ENCODE data around the gene RERGL.
"Not testable (repeated sequence)": the region's sequence is repeated elsewhere in the genome, so short reads cannot be mapped to it uniquely, and the experiment has no call there.

RERGL gene

DNA sequence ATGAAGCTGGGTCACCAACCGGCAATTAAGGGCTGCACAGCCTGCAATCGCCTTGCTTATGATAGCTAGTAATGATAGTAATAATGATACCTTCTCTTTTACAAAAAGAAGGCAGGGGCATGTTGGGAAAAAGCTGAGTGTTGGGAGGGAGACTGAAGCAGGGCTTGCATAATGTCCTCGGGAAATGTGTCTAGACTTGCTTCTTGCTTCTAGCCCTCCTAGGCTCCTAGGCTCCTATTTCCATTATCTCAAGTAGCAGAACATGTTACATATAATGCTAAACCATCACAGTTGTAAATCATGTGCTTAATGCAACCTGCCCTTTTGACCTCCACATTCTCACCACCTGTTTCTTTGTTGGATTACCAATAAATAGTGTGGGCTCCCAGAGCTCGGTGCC is 18.7 kb downstream of the RERGL start:
- DNase-seq (ENCODE audit: low read depth): no peak
- TF ChIP-seq, protein P1, sequence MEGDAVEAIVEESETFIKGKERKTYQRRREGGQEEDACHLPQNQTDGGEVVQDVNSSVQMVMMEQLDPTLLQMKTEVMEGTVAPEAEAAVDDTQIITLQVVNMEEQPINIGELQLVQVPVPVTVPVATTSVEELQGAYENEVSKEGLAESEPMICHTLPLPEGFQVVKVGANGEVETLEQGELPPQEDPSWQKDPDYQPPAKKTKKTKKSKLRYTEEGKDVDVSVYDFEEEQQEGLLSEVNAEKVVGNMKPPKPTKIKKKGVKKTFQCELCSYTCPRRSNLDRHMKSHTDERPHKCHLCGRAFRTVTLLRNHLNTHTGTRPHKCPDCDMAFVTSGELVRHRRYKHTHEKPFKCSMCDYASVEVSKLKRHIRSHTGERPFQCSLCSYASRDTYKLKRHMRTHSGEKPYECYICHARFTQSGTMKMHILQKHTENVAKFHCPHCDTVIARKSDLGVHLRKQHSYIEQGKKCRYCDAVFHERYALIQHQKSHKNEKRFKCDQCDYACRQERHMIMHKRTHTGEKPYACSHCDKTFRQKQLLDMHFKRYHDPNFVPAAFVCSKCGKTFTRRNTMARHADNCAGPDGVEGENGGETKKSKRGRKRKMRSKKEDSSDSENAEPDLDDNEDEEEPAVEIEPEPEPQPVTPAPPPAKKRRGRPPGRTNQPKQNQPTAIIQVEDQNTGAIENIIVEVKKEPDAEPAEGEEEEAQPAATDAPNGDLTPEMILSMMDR (IDR thresholded peaks at IDR 0.05; ENCODE audit: insufficient read depth, low read depth, low read length, missing control alignments): no peak
- H3K4me3 ChIP-seq (ENCODE audit: low read depth, low read length): no peak overlapping the region

DNA sequence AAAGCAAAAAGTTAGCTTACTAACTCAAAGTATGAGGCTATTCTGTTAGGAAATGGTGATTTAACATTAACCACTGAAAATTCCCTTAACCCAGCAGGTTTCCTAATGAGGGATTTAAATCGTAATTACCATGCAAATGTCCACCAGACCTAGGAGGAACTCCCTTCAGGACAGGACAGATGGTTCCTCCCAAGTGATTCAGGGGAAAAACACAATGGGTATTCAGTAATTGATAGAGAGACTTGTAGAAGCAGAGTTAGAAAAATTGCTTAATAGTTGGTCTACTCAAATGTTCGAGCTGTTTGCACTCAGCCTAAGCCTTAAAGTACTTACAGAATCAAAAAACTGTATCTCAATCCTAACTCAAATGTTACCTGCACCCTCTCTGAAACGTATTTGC is 21.6 kb downstream of the RERGL start:
- TF ChIP-seq, protein P1 (IDR thresholded peaks at IDR 0.05; ENCODE audit: insufficient read depth, low read depth, low read length, missing control alignments): no peak
- no peak for DNase-seq (ENCODE audit: low read depth)

DNA sequence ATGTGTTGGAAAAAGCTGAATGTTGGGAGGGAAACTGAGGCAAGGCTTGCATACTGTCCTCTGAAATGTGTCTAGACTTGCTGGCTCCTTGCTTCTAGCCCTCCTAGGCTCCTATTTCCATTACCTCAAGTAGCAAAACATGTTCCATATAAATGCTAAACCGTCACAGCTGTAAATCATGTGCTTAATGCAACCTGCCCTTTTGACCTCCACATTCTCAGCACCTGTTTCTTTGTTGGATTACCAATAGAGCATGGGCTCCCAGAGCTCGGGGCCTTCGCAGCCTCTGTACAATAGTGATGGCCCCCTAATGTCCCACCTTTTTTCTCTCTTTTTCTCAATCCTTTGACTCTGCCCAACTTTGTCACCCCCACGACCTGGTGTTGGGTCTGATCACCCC is 23.3 kb downstream of the RERGL start:
- TF ChIP-seq, protein P1 (IDR thresholded peaks at IDR 0.05; ENCODE audit: insufficient read depth, low read depth, low read length, missing control alignments): no peak
- H3K4me3 ChIP-seq (ENCODE audit: low read depth, low read length): no peak overlapping the region
- no peak for DNase-seq (ENCODE audit: low read depth)

More for the DNA sequence above, 21.6 kb downstream of the RERGL start:
- no peak overlapping the region for H3K4me3 ChIP-seq (ENCODE audit: low read depth, low read length)

DNA sequence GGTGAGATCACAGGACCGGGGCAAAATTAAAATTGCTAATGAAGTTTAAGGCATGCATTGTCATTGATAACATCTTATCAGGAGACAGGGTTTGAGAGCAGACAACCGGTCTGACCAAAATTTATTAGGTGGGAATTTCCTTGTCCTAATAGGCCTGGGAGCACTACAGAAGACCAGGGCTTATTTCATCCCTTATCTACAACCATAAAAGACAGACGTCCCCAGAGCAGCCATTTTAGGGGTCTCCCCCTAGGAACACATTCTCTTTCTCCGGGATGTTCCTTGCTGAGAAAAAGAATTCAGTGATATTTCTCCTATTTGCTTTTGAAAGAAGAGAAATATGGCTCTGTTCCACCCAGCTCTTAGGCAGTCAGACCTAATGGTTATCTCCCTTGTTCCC is 27.1 kb downstream of the RERGL start:
- not testable (repeated sequence) for H3K4me3 ChIP-seq (ENCODE audit: low read depth, low read length); DNase-seq (ENCODE audit: low read depth)

DNA sequence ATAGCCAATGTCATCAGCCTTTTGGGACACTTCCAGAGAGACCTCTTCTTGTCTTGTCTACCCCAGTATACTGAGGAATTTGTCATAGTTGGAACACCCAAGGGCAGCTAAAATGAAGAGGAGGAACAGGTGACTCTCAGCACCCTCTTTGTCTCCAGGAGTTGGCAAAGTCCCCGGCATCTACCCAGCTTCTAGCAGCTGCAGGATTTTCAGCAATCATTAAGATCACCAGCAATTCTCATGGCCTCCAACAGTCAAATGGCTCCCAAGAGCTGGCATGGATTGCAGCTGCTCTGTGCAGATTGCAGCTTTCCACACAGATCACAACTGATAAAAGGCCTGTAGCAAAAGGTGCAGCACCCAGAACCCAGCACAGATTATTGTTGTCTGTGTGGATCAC is 32.9 kb downstream of the RERGL start:
- DNase-seq (ENCODE audit: low read depth): no peak
- TF ChIP-seq, protein P1 (IDR thresholded peaks at IDR 0.05; ENCODE audit: insufficient read depth, low read depth, low read length, missing control alignments): no peak

DNA sequence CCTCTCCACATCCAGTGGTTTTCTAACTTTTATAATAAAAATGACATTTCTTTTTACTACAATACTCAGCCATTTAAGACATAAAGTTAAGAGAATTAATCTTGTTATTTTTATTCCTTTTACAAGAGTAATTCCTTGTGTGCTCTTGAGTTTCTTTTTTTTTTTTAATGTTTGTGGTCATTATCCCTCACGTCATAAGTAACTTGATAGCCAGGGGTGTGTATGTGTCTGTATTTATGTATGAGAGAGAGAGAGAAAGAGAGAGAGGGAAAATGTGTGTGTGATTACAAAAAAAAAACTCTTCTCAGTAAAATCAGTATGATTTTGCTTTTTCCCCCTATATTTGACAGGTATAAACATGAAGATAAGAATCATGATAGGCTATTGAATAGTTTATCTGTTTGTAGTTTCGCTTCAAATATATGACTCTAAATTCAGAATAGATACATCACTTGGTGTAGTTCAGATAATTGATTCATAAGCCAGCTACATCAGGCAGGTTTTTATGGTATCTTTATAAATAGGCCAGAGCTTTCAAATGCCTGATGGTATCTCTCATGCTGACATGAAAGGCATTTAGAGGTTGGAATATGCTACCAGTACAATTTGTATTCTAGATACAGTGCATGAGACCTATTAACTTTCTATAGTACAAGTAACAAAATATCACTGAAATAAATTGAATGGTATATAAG is 34.9 kb downstream of the RERGL start:
- DNase-seq (ENCODE audit: low read depth): no peak
- TF ChIP-seq, protein P1 (IDR thresholded peaks at IDR 0.05; ENCODE audit: insufficient read depth, low read depth, low read length, missing control alignments): no peak
- no peak overlapping the region for H3K4me3 ChIP-seq (ENCODE audit: low read depth, low read length)

More for the DNA sequence above, 32.9 kb downstream of the RERGL start:
- no peak overlapping the region for H3K4me3 ChIP-seq (ENCODE audit: low read depth, low read length)

DNA sequence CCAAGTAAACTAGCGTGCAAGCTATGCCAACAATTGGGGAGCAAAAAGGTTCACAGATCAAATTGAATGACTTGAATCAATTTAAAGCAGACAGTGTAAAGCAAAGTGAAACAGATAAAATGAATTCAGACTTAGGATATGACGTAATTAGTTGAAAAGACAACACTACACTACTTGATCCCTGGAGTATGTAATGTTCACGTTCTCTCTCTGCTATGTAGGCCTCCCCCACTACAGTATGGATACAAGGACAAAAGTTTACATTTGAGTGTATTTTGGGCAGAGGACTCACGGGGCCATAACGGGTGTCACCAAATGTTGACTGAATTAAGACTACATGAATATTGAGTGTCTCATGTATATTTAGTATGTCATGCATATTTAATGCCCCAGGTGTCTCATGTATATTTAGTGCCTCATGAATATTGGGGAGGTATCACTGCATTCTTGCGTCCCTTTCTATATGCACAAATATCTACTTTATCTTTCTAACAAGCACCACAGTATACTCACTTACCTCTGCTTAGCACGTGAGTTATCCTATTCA is 44.5 kb downstream of the RERGL start:
- TF ChIP-seq, protein P1 (IDR thresholded peaks at IDR 0.05; ENCODE audit: insufficient read depth, low read depth, low read length, missing control alignments): no peak
- DNase-seq (ENCODE audit: low read depth): no peak
- no peak overlapping the region for H3K4me3 ChIP-seq (ENCODE audit: low read depth, low read length)

DNA sequence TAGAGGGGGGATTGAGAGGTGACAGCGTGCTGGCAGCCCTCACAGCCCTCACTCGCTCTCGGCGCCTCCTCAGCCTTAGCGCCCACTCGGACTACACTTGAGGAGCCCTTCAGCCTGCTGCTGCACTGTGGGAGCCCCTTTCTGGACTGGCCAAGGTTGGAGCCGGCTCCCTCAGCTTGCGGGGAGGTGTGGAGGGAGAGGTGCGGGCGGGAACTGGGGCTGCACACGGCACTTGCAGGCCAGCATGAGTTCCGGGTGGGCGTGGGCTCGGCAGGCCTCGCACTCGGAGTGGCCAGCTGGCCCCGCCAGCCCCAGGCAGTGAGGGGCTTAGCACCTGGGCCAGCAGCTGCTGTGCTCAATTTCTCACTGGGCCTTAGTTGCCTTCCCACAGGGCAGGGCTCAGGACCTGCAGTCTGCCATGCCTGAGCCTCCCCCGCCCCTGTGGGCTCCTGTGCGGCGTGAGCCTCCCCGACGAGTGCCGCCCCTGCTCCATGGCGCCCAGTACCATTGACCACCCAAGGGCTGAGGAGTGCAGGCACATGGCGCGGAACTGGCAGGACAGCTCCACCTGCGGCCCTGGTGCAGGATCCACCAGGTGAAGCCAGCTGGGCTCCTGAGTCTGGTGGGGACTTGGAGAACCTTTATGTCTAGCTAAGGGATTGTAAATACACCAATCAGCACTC is 49.8 kb downstream of the RERGL start:
- H3K4me3 ChIP-seq (ENCODE audit: low read depth, low read length); DNase-seq (ENCODE audit: low read depth): not testable (repeated sequence)

All from GM12865 (cell line).